DND-41 (cell line): ENCODE data around the gene MT1H.

Source experiments
- ATAC-seq: fragments of 200-7000 bp; cut with Tn5 transposase; 3 replicates; pipeline ENCODE4 v1.9.1; 2021; ENCODE audit warnings: low read depth; ENCODE audit not compliant: insufficient read depth
- DNase-seq: peaks from one replicate; pipeline ENCODE4 v3.0.0-alpha.2; 2020
- H2AFZ ChIP-seq: 2 replicates; pipeline ENCODE4 v1.6.0; 2012; ENCODE audit warnings: low read depth, low read length
- H3K27ac ChIP-seq: 2 replicates; pipeline ENCODE4 v1.5.1; 2012; ENCODE audit warnings: low read length, inconsistent platforms
- H3K27me3 ChIP-seq: fragments of 200-600 bp; sonication (generic); 2 replicates; pipeline ENCODE4 v1.6.0; 2012; ENCODE audit warnings: low read length, mild to moderate bottlenecking, inconsistent platforms; ENCODE audit not compliant: insufficient read depth, poor library complexity
- H3K36me3 ChIP-seq: 2 replicates; pipeline ENCODE4 v1.5.1; 2012; ENCODE audit warnings: low read length, inconsistent platforms; ENCODE audit not compliant: insufficient read depth
- H3K4me1 ChIP-seq: 2 replicates; pipeline ENCODE4 v1.5.1; 2012; ENCODE audit warnings: mild to moderate bottlenecking, low read length; ENCODE audit not compliant: insufficient read depth
- H3K4me2 ChIP-seq: 2 replicates; pipeline ENCODE4 v1.6.0; 2012; ENCODE audit warnings: mild to moderate bottlenecking, moderate library complexity, low read length, inconsistent platforms; ENCODE audit not compliant: insufficient read depth
- H3K4me3 ChIP-seq, 2 experiments: fragments of 200-600 bp in 1 of 2; shearing (Covaris generic) in 1 of 2; 2 replicates each; pipeline ENCODE4 v1.5.1; 2012 to 2016; ENCODE audit warnings: inconsistent platforms in 2 of 2, low read length in 2 of 2, mild to moderate bottlenecking in 2 of 2, low read depth in 1 of 2, moderate library complexity in 1 of 2
- H3K79me2 ChIP-seq: 2 replicates; pipeline ENCODE4 v1.6.0; 2012; ENCODE audit warnings: low read length, inconsistent platforms; ENCODE audit not compliant: insufficient read depth
- H3K9ac ChIP-seq: 2 replicates; pipeline ENCODE4 v1.6.0; 2012; ENCODE audit warnings: low read depth, mild to moderate bottlenecking, inconsistent platforms, low read length, moderate library complexity
- H3K9me3 ChIP-seq: 2 replicates; pipeline ENCODE4 v1.5.1; 2012; ENCODE audit warnings: low read length, moderate library complexity, mild to moderate bottlenecking, inconsistent platforms; ENCODE audit not compliant: insufficient read depth, severe bottlenecking
- H4K20me1 ChIP-seq: 2 replicates; pipeline ENCODE4 v1.6.0; 2012; ENCODE audit warnings: low read length; ENCODE audit not compliant: insufficient read depth
- EZH2 ChIP-seq: IDR thresholded peaks from 3 replicates; pipeline ENCODE4 v1.6.1; 2012; ENCODE audit warnings: borderline replicate concordance, low read depth, mild to moderate bottlenecking, moderate library complexity, low read length, inconsistent platforms; ENCODE audit not compliant: severe bottlenecking
- TF ChIP-seq, protein P1 (sequence below): IDR thresholded peaks from 2 replicates; pipeline ENCODE4 v1.5.1; 2012; ENCODE audit warnings: borderline replicate concordance, low read length, moderate library complexity, mild to moderate bottlenecking; ENCODE audit not compliant: poor library complexity, severe bottlenecking; ENCODE audit errors: extremely low read depth

MT1H gene

DNA sequence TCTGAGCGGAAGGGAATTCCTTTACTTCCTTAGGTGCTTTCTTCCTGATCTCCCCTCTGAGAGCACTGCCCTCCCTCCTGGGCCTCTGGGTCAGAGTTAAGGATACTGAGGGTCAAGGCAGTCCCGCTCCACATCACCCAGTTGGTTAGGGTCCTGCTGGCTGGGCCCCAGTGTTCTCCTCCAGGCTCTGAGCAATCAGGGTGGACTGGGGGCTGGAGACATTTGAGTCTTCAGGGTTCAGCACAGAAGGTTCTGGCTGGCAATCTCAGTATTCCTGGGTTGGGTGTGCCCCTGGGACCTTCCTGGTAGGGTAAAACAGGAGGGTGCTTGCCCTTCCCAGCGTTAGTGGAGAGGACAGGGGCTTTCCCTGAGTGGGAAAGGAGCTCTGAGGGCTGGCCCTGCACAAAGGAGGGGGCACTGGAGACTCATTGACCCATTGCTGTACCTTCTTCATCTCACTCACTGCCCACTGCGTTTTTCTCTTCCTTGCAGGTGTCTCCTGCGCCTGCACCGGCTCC lies 36.7 kb upstream of the MT1H start:
- ATAC-seq (no peak), DNase-seq (no peak)
- no peak for TF ChIP-seq EZH2
- TF ChIP-seq, protein P1, sequence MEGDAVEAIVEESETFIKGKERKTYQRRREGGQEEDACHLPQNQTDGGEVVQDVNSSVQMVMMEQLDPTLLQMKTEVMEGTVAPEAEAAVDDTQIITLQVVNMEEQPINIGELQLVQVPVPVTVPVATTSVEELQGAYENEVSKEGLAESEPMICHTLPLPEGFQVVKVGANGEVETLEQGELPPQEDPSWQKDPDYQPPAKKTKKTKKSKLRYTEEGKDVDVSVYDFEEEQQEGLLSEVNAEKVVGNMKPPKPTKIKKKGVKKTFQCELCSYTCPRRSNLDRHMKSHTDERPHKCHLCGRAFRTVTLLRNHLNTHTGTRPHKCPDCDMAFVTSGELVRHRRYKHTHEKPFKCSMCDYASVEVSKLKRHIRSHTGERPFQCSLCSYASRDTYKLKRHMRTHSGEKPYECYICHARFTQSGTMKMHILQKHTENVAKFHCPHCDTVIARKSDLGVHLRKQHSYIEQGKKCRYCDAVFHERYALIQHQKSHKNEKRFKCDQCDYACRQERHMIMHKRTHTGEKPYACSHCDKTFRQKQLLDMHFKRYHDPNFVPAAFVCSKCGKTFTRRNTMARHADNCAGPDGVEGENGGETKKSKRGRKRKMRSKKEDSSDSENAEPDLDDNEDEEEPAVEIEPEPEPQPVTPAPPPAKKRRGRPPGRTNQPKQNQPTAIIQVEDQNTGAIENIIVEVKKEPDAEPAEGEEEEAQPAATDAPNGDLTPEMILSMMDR = no peak
- Histone ChIP-seq H4K20me1 (no peaks in the 10 kb centered on the region), H3K4me1 (no peaks in the 10 kb centered on the region), H3K79me2 (no peaks in the 10 kb centered on the region), H3K36me3 (no peaks in the 10 kb centered on the region), H2AFZ (no peak overlapping the region), H3K4me3 (no peak overlapping the region), H3K27me3 (peaks cover 28% of the 10 kb centered on the region), H3K4me2 (no peak overlapping the region), H3K9me3 (no peaks in the 10 kb centered on the region), H3K9ac (no peak overlapping the region), H3K27ac (no peak overlapping the region)

GRCh38 chr16:56633535-56633934 lies 36.1 kb upstream of the MT1H start:
- Histone ChIP-seq H4K20me1 (no peaks in the 10 kb centered on the region), H3K4me1 (no peaks in the 10 kb centered on the region), H3K79me2 (no peaks in the 10 kb centered on the region), H3K9me3 (no peaks in the 10 kb centered on the region), H3K4me2 (no peak overlapping the region), H2AFZ (no peak overlapping the region), H3K9ac (no peak overlapping the region), H3K36me3 (no peaks in the 10 kb centered on the region), H3K4me3 (no peak overlapping the region), H3K27me3 (peaks cover 28% of the 10 kb centered on the region), H3K27ac (no peak overlapping the region)
- DNase-seq (no peak), ATAC-seq (no peak)
- TF ChIP-seq, protein P1 = no peak
- TF ChIP-seq EZH2 = no peak

DNA sequence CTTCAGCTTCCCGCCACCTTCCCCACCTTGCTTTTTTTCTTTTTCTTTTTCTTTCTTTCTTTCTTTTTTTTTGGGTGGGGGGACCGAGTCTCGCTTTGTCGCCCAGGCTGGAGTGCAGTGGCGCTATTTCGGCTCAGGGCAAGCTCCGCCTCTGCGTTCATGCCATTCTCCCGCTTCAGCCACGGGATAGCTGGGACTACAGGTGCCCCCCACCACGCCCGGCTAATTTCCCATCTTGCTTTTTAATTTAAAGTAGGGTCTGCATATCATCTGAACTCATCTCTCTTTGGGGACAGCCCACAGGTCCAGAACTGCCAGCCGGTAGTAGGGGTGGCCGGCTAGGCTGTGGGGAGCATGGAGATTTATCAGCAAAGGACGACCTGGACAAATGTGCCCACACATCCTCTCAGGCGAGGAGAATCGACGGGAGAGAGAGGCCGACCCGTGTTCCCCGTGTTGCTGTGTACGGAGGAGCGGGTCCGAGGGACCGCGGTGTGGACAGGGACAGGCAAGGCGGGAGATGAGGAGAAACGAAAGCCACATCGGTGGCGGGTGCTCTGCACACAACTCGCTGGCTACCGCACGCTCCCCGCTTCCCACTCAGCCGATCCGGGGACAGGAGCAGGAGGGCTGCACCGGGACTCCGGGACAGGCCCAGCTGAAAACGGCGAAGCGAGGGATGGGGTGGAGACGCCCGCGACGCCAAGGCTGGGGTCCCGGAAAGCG lies 34.7 kb upstream of the MT1H start:
- TF ChIP-seq EZH2 = no peak
- TF ChIP-seq, protein P1 = no peak
- Histone ChIP-seq H3K79me2 (no peaks in the 10 kb centered on the region), H3K9me3 (no peaks in the 10 kb centered on the region), H3K4me3 (no peak overlapping the region), H2AFZ (no peak overlapping the region), H3K27me3 (peaks cover 25% of the 10 kb centered on the region), H4K20me1 (no peaks in the 10 kb centered on the region), H3K27ac (no peak overlapping the region), H3K36me3 (no peaks in the 10 kb centered on the region), H3K9ac (no peak overlapping the region), H3K4me1 (no peaks in the 10 kb centered on the region), H3K4me2 (no peak overlapping the region)
- ATAC-seq (no peak), DNase-seq (no peak)
